Adipose tissue (tissue), 3 donors: Measurements from ENCODE around the gene ENG. TPM values are rescaled to one million over a fixed set of nuclear protein-coding genes. Genes with fewer than 3 reads are reported as not detected.

Experiments
- H3K27ac ChIP-seq: one replicate; pipeline ENCODE4 v1.5.1; 2013; ENCODE audit warnings: low read depth, low read length
- WGBS, 3 donors: extraction: QIAGEN DNeasy Blood & Tissue Kit; methylation state at CpG; one replicate each; pipeline ENCODE4 v1.1.7; 2013; 5-methylcytosine and 5-hydroxymethylcytosine counted together
- polyA plus RNA-seq, 3 donors: library from polyadenylated mRNA; stranded (reverse); fragments of 200-250 nt; gene quantifications; one replicate each; pipeline ENCODE4 v1.2.3, GENCODE V29; 2013
- donor health status: healthy with polysubstance abuse.
- donor health status: Bipolar disorder and iron deficiency.
- donor health status: healthy.

Gene ENG
- polyA plus RNA-seq, 3 donors, result 37.9 to 180 (median 107) TPM

- H3K27ac ChIP-seq, result no peak overlapping the region
- WGBS, 3 donors, result 46 to 56% (median 49%) methylated on average over 15 of the region's 15 CpGs
Measured at GRCh38 chr9:127776195-127776923, 78.1 kb downstream of the ENG start.

DNA sequence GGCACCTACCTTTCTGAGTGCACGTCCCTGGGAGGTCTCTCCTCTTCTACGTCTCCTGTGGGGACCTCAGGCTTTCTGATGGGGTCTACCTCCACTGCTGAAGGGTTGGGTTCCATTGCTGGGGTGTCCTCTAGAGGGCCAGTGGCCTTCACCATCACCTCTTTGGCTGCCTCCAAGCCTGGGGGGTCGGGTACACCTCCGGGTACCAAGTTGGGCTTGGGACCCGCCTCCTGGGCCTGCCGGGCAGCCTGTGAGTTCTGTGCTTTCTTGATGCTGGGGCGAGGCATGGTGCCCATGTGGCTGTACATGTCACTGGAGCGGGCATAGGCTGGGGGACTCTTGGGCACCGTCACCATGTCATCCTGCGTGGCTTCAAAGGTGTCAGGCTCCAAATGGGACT, 80.5 kb downstream of the ENG start:
- no peak overlapping the region for H3K27ac ChIP-seq
- 86 to 94% (median 94%) methylated on average over 10 of the region's 10 CpGs for WGBS, 3 donors

GRCh38 chr9:127773272-127773671, 81.2 kb downstream of the ENG start:
- H3K27ac ChIP-seq, result no peak overlapping the region
- 87 to 92% (median 88%) methylated on average over 3 of the region's 3 CpGs for WGBS, 3 donors

GRCh38 chr9:127772603-127773002, 81.9 kb downstream of the ENG start:
- 95 to 97% (median 96%) methylated on average over 5 of the region's 5 CpGs for WGBS, 3 donors
- no peak overlapping the region for H3K27ac ChIP-seq

- WGBS, 3 donors, result 5 to 9% (median 8%) methylated on average over 19 of the region's 19 CpGs
- H3K27ac ChIP-seq, result no peak overlapping the region
Measured at GRCh38 chr9:127771570-127772189, 82.8 kb downstream of the ENG start.

DNA sequence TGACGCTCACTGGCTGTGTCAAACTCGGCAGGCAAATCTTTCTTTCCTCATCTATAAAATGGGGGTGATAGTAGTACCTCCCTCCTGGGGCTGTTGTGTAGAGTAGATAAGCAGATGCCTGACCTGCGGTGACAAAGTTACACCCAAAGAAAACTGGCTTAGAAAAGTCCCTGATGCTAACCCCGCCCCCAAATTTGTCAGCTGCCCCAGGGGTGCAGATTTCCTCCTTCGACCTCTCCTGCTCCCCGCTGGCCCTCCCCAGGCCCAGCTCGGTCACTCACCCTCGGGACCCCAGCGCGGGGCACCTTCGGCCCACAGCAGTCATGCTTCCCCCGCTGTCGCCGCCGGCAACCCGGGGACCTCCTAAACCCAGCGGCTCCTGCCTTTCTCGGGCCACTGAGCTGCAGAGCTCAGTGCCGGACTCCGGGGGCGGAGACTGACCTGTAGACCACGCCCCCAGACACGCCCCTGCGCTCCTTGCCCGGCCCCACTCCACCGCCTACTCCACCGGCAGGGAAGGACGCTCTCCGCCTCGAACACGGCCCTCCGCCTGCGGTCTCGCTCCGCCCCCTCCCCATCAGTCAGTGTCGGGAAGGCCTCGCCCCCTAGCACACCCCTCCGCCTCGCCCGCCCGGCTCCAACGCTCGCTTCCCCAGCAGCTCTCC, 83.4 kb downstream of the ENG start:
- no peak overlapping the region for H3K27ac ChIP-seq
- 2% methylated on average over 24 to 43 of the region's 43 CpGs for WGBS, 3 donors

GRCh38 chr9:127770583-127770904, 83.9 kb downstream of the ENG start:
- H3K27ac ChIP-seq, result no peak overlapping the region
- WGBS, 3 donors, result 28 to 44% (median 32%) methylated on average over 3 of the region's 3 CpGs

DNA sequence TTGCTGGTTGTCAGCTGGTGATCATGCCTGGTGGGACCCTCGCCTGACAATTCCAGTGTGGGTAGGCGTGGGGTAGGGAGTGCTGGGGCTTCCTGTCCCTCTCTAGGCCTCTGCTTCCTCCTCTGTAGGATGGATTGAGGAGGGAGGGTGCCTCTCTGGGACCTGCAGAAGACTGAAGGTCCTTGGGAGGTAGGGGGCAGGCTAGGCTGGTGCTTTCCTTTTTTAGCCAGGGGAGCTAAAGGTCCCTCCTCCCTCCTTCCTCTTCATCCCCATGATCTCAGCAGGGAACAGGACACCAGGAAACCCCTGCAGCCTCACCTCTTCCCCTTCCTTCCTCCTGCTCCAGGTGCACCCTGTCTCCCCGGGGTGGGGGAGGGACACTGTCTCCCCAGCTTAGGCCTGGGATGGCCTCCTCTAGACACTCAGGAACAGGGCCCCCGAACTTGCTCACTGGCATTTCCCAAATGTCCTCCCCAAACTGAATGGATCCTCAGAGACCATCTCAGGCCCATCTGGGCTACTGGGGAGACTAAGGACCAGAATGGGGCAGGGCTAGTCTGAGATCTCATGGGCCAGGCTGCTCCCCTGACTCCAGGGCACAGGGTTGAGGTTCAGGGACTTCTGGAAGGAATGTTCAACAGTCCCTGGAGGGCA, 84.4 kb downstream of the ENG start:
- 37 to 71% (median 44%) methylated on average over 4 of the region's 4 CpGs for whole genome bisulfite sequencing, 3 donors
- H3K27ac ChIP-seq, result peak overlapping the region; percentile 3

DNA sequence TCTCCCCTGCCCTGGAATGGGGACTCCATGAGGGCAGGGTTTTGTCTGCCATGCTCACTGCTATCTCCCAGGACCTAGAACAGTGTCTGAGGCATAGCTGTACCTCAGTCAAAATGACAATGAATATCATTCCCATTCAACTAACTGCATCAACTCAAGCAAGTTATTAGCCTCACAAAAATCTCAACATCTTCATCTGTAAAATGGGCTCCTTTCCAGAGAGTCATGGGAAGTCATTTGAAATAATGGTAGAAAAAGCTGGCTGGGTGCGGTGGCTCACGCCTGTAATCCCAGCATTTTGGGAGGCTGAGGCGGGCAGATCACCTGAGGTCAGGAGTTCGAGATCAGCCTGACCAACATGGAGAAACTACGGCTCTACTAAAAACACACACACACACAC, 85.4 kb downstream of the ENG start:
- no peak overlapping the region for H3K27ac ChIP-seq
- whole genome bisulfite sequencing, 3 donors, result 65 to 84% (median 84%) methylated on average over 5 of the region's 5 CpGs

DNA sequence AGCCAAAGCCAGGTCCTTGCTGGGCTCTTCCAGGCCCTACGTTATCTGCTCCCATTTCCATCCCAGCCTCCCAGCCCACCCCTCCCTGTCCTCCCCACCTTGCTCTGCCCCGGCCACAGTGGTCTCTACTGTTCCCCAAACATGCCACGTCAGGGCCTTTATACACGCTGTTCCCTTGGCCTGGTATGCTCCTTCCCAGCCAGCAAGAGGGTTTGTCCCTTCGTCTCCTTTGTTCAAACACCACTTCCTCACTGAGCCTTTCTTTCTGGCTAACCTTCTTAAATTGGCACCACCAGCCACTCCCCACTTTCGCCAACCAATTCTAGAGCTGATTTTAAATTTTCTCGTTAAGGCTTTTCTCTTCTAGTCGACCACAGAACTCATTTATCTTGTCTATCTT, 85.8 kb downstream of the ENG start:
- no peak overlapping the region for H3K27ac ChIP-seq
- 46 to 75% (median 50%) methylated on average over 7 to 8 of the region's 8 CpGs for WGBS, 3 donors

- peak overlapping the region; percentile 35 for H3K27ac ChIP-seq
- WGBS, 3 donors, result 40 to 46% (median 45%) methylated on average over 13 of the region's 13 CpGs
Measured at GRCh38 chr9:127767909-127768331, 86.5 kb downstream of the ENG start.

- H3K27ac ChIP-seq, result no peak overlapping the region
- WGBS, 3 donors, result 44 to 75% (median 52%) methylated on average over 3 of the region's 3 CpGs
Measured at GRCh38 chr9:127767410-127767809, 87.0 kb downstream of the ENG start.

DNA sequence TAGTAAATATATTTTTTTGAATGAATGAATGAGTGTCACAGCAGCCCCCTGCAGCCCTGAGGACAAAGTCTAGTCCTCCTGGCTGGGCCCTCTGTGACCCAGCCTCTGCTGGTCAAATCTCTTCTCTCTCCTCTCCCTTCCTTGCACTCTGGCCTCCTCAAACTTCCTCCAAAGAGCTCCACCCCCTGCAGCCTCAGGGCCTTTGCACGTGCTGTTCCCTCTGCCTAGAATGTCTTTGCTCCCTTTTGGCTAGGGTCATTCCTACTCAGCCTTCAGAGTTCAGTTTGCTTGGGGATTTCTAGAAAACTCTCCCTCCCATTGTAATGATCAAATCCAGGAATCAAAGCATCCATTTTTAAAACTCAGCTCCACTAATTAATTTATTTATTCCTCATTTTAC, 89.0 kb downstream of the ENG start:
- no peak overlapping the region for H3K27ac ChIP-seq
- 71 to 94% (median 73%) methylated on average over 1 of the region's 1 CpG for WGBS, 3 donors

Other genes starting within 250 kb of the ENG start
- 10 to 100 TPM; 12.7 to 42.4 (median 34.1) TPM for gene STXBP1, start 242.4 kb downstream of the ENG start, polyA plus RNA-seq
- under 1 TPM; 0.11 to 0.77 (median 0.41) TPM for gene CFAP157, start 147.7 kb downstream of the ENG start, polyA plus RNA-seq
- 10 to 100 TPM; 12.1 to 55.6 (median 24.6) TPM for gene PTRH1, start 139.0 kb downstream of the ENG start, polyA plus RNA-seq
- gene TTC16, start 138.6 kb downstream of the ENG start, polyA plus RNA-seq, result under 1 TPM in 2 of 3 donors, not detected in 1; 0.05 to 0.06 TPM
- gene TOR2A, start 119.4 kb downstream of the ENG start, polyA plus RNA-seq, result 10 to 100 TPM in 2 of 3 donors, 1 to 10 TPM in 1; 9.6 to 12.8 (median 10.6) TPM
- 10 to 100 TPM in 2 of 3 donors, 1 to 10 TPM in 1; 4.8 to 29.7 (median 23.3) TPM for gene SH2D3C, start 76.0 kb downstream of the ENG start, polyA plus RNA-seq
- gene CDK9, start 68.6 kb downstream of the ENG start, polyA plus RNA-seq, result 10 to 100 TPM; 34.3 to 68.4 (median 52.1) TPM
- 100 to 1,000 TPM in 1 of 3 donors, 10 to 100 TPM in 2; 35.1 to 148 (median 52.1) TPM for gene FPGS, start 51.8 kb downstream of the ENG start, polyA plus RNA-seq
- 10 to 100 TPM; 20.9 to 85.4 (median 71.1) TPM for gene AK1, start 23.0 kb upstream of the ENG start, polyA plus RNA-seq
- gene ST6GALNAC6, start 44.9 kb upstream of the ENG start, polyA plus RNA-seq, result 100 to 1,000 TPM in 2 of 3 donors, 10 to 100 TPM in 1; 41.1 to 142 (median 141) TPM
- 10 to 100 TPM; 20.4 to 41.4 (median 25.9) TPM for gene ST6GALNAC4, start 62.4 kb upstream of the ENG start, polyA plus RNA-seq
- under 1 TPM; 0.22 to 0.74 (median 0.74) TPM for gene PIP5KL1, start 76.1 kb upstream of the ENG start, polyA plus RNA-seq
- gene DPM2, start 83.2 kb upstream of the ENG start, polyA plus RNA-seq, result 10 to 100 TPM; 26.9 to 40.5 (median 30.2) TPM
- gene EEIG1, start 126.3 kb upstream of the ENG start, polyA plus RNA-seq, result 10 to 100 TPM; 11.2 to 18.6 (median 14.9) TPM
- 1 to 10 TPM; 4.8 to 6.6 (median 5.1) TPM for gene NAIF1, start 212.7 kb upstream of the ENG start, polyA plus RNA-seq
- gene SLC25A25, start 213.6 kb upstream of the ENG start, polyA plus RNA-seq, result 100 to 1,000 TPM in 1 of 3 donors, 10 to 100 TPM in 2; 40.4 to 129 (median 61.0) TPM